Omental fat pad (tissue), 4 donors: ENCODE data around the gene CEP83. TPM values are rescaled to one million over a fixed set of nuclear protein-coding genes. Genes with fewer than 3 reads are reported as not detected.

Experiments used
- ATAC-seq: fragments of 150-250 bp; one replicate; pipeline ENCODE4 v1.9.1; 2016; ENCODE audit warnings: mild to moderate bottlenecking, moderate library complexity; ENCODE audit not compliant: low FRiP score
- DNase-seq: peaks from one replicate; pipeline ENCODE4 v3.0.0-alpha.2; 2019; ENCODE audit warnings: low spot score
- CTCF ChIP-seq, 3 donors: fragments of 450-650 bp; IDR thresholded peaks; one replicate each; pipeline ENCODE4 v1.5.1; 2016 to 2017; ENCODE audit warnings: antibody characterized with exemption in 3 of 3, mild to moderate bottlenecking in 3 of 3, moderate library complexity in 2 of 3
- total RNA-seq, 4 donors: library from RNA; depleted of rRNA; stranded (reverse); fragments of >200 nt; gene quantifications; one replicate each; pipeline ENCODE4 v1.1.0, GENCODE V29; 2016

Gene CEP83
- total RNA-seq, 4 donors from 2014 or later: 11.0 to 42.4 (median 20.0) TPM

GRCh38 chr12:94265966-94266745 is 193.5 kb downstream of the CEP83 start:
- DNase-seq (no peak), ATAC-seq (no peak)
- no peak for TF ChIP-seq CTCF (IDR thresholded peaks at IDR 0.05)

- no peak for DNase-seq
- no peak for TF ChIP-seq CTCF (IDR thresholded peaks at IDR 0.05)
- ATAC-seq: no peak
Measured at GRCh38 chr12:94265539-94265938, 194.1 kb downstream of the CEP83 start.

- ATAC-seq (no peak), DNase-seq (no peak)
- no peak for TF ChIP-seq CTCF (IDR thresholded peaks at IDR 0.05)
Measured at GRCh38 chr12:94264736-94265485, 194.8 kb downstream of the CEP83 start.

GRCh38 chr12:94263905-94264561 is 195.6 kb downstream of the CEP83 start:
- DNase-seq (no peak), ATAC-seq (no peak)
- no peak for TF ChIP-seq CTCF (IDR thresholded peaks at IDR 0.05)

GRCh38 chr12:94263011-94263811 is 196.5 kb downstream of the CEP83 start:
- DNase-seq (no peak), ATAC-seq (no peak)
- TF ChIP-seq CTCF (IDR thresholded peaks at IDR 0.05): no peak

- ATAC-seq (peak; percentile 96), DNase-seq (peak; percentile 62)
- TF ChIP-seq CTCF (IDR thresholded peaks at IDR 0.05): no peak
Measured at GRCh38 chr12:94262228-94263010, 197.2 kb downstream of the CEP83 start.
